Activated CD8-positive, alpha-beta T cell treated with anti-CD3 and anti-CD28 coated beads for 36 hours (primary cell): Measurements from ENCODE around the gene CBX7. TPM values are rescaled to one million over a fixed set of nuclear protein-coding genes. Genes with fewer than 3 reads are reported as not detected.

Experiments
- ATAC-seq: fragments of 200-7000 bp; cut with Tn5 transposase; one replicate; pipeline ENCODE4 v1.10.0; 2021; ENCODE audit warnings: mild to moderate bottlenecking, moderate library complexity
- CTCF ChIA-PET: fragments of 350-600 bp; sonication (Branson Sonifier 250); formaldehyde crosslinking; loops from one replicate; lab custom pipeline; 2021; ENCODE audit warnings: antibody characterized with exemption; lab: Charles Lee
- POLR2A ChIA-PET: fragments of 350-600 bp; sonication (Branson Sonifier 250); formaldehyde crosslinking; loops from one replicate; lab custom pipeline; 2021; ENCODE audit warnings: antibody characterized with exemption; lab: Charles Lee
- DNase-seq: peaks from one replicate; pipeline ENCODE4 v3.0.0-alpha.2; 2020
- H3K27ac Mint-ChIP-seq: one replicate; pipeline ENCODE4 v1.8.0; 2021; ENCODE audit warnings: mild to moderate bottlenecking, mixed read lengths
- H3K27me3 Mint-ChIP-seq: one replicate; pipeline ENCODE4 v1.8.0; 2021; ENCODE audit warnings: mixed read lengths
- H3K36me3 Mint-ChIP-seq: one replicate; pipeline ENCODE4 v1.8.0; 2021; ENCODE audit warnings: low read depth, mixed read lengths
- H3K4me1 Mint-ChIP-seq: one replicate; pipeline ENCODE4 v1.8.0; 2021; ENCODE audit warnings: low read depth, mixed read lengths
- H3K4me3 Mint-ChIP-seq: one replicate; pipeline ENCODE4 v1.8.0; 2021; ENCODE audit warnings: mild to moderate bottlenecking, moderate library complexity, mixed read lengths
- H3K9me3 Mint-ChIP-seq: one replicate; pipeline ENCODE4 v1.8.0; 2021; ENCODE audit warnings: mixed read lengths
- intact Hi-C: fragments of 100-400 bp; cut with micrococcal nuclease; formaldehyde crosslinking; loops from one replicate; pipeline ENCODE4 v1.10.0; 2022
- total RNA-seq, 2 experiments: library from RNA; stranded (reverse); gene quantifications; one replicate each; pipeline ENCODE4 v1.2.3, GENCODE V29; 2021
- TF ChIP-seq, protein P1 (sequence below): fragments of 200-600 bp; IDR thresholded peaks from one replicate; pipeline ENCODE4 v1.8.0; 2022; ENCODE audit warnings: antibody characterized with exemption, mild to moderate bottlenecking

Gene CBX7
- total RNA-seq, 2 experiments from 2014 or later, result 23.6 to 25.0 TPM

DNA sequence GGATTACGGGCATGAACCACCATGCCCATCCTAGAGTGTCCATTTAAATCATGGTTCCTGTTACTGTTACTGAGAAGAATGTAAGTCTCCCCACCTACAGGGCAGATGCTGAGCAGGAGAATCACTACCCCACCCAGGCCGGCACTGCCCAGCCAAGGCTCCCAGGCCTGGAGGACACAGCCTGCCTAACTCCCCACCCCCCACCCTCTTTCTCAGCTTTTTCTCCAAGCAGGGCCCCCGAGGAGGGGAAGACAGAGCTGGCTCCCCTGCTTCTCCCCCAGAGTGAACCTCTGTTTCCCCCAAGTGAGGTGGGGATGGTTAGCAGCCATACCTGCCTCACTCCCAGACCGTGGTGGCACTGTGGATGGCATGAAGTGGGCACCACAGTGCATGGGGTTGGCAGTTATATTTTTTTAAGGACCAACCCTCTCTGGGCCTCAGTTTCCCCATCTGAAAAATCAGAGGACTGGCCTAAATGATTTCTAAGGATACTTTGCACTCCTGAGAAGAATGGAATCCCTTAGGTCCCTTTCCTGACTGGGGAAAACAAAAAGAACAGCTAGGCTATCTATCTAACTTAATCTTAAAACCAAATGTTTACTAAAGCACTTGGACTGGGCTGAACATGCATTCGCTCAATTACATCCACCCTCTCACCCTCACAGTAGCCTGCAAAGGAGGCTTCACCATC is 5.0 kb downstream of the CBX7 start:
- H3K9me3 Mint-ChIP-seq, result no peaks in the 10 kb centered on the region
- peak overlapping the region; percentile 76 for H3K27ac Mint-ChIP-seq
- DNase-seq (no peak), ATAC-seq (no peak)
- H3K27me3 Mint-ChIP-seq, result no peaks in the 10 kb centered on the region
- POLR2A ChIA-PET, result interaction anchor here (1.1 to 3.3 kb wide), 4 partner anchors 8 to 168 kb away, joined by 3 to 16 read pairs (median 3); no protein-coding TSS in a partner anchor
- peaks cover 2% of the 10 kb centered on the region for H3K36me3 Mint-ChIP-seq
- H3K4me3 Mint-ChIP-seq, result no peak overlapping the region
- TF ChIP-seq, protein P1, sequence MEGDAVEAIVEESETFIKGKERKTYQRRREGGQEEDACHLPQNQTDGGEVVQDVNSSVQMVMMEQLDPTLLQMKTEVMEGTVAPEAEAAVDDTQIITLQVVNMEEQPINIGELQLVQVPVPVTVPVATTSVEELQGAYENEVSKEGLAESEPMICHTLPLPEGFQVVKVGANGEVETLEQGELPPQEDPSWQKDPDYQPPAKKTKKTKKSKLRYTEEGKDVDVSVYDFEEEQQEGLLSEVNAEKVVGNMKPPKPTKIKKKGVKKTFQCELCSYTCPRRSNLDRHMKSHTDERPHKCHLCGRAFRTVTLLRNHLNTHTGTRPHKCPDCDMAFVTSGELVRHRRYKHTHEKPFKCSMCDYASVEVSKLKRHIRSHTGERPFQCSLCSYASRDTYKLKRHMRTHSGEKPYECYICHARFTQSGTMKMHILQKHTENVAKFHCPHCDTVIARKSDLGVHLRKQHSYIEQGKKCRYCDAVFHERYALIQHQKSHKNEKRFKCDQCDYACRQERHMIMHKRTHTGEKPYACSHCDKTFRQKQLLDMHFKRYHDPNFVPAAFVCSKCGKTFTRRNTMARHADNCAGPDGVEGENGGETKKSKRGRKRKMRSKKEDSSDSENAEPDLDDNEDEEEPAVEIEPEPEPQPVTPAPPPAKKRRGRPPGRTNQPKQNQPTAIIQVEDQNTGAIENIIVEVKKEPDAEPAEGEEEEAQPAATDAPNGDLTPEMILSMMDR, result no peak
- peaks cover 52% of the 10 kb centered on the region for H3K4me1 Mint-ChIP-seq
- intact Hi-C loops, result no loop called here
- CTCF ChIA-PET, result interaction anchor here (1.1 to 1.4 kb wide), 2 partner anchors 144 to 206 kb away, joined by 3 to 4 read pairs; no protein-coding TSS in a partner anchor

DNA sequence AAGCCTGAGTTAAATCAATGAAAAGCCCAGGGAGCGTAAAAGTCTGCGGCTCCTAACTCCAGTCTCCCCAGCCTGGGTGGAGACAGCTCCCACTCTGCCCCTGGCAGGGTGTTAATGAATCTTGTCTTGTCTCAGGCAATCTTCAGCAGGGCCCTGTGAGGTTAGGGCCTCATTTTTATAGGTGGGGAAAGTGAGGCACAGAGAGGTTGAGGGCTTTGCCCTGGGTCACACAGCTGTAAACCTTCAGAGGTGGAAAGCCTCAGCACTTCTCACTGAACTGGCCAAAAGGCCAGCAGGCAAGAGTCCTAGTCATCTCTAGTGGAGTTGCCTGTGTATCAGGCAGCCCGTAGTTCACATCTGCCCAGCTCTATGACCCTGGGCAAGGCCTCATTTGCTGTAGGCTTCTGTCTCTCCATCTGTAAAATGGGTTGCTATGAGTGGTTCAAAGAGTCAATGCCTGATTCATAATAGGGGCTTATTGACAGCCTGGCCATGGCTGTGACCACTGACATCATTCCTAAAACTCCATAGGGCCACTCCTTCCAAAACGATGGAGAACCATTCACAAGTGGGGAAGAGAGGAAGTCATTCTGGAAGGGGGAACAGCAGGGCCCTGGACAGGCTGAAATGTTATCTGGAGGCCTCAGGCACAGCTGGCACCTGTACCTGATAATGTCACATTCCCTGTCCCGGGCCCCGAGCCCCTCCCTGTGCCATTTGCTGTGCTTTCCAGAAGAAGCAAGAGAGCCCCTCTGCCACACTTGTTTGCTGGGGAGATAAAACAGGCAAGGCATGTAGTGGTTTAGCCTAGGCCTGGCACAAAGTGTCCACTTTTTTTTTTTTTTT is 6.0 kb downstream of the CBX7 start:
- Mint-ChIP-seq H3K27ac (peak overlapping the region; percentile 89), H3K27me3 (no peaks in the 10 kb centered on the region), H3K4me1 (peaks cover 51% of the 10 kb centered on the region), H3K36me3 (peaks cover 2% of the 10 kb centered on the region), H3K4me3 (peak overlapping the region; percentile 70), H3K9me3 (no peaks in the 10 kb centered on the region)
- POLR2A ChIA-PET, result no interaction called here
- CTCF ChIA-PET, result no interaction called here
- ATAC-seq (no peak), DNase-seq (no peak)
- intact Hi-C loops, result no loop called here
- TF ChIP-seq, protein P1, result no peak

DNA sequence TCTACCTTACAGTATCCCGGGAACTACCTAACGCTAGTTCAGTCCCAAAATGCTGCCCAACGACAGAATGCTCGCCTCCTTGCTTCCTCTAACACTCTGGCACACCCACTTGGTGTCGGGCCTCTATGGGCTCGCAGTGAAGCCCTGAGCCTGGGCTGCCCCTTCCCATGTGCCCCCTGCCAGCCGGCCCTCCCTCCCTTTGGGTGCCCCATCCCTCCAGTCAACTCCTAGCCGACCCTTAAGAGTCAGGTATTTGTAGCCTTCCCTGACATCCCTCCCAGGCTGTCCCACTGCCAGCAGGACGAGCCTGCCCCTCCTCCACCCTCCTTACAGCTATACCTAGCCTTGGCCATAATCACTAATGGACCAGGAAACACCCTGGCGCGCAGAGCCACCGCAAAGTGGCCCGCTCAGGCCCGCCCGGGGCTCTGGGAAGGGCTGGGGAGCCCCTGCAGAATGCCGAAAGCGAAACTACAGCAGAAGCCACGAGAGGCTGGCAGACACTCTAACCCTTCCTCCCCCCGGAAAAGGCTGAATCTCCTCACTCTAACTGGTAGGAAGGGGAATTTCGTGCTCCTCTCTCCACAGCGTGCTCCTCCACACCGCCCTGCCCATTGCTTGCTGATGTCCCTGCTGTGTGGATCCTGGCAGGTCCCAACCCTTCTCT is 8.2 kb downstream of the CBX7 start:
- H3K9me3 Mint-ChIP-seq, result no peaks in the 10 kb centered on the region

DNA sequence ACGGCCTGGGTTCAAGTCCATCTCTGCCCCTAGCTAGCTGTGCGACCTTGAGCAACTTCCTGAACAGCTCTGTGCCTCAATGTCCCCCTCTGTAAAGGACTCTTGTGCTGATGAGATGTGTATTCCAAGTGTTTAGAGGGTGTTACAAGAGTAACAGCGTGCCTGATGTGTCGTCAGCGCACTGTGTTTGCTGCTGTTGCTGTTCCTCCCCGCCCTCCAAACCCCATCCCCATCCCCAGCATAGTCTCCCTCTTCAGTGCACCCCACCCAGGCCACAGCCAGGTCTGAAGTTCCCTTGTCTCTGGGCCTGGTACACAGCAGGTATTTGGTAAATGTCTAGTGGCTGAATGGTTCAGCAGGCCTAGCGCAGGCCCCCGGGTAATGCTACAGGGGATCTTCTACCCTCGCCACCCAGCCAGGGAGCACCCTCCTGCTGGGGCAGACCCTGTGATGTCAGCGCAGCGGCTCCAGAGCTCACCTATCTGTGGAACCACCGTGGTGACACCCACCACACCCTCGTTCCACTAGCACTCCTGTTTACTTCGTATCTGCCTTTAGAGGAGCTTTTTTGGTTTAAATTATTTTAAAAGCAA is 10.3 kb downstream of the CBX7 start:
- DNase-seq (no peak), ATAC-seq (no peak)
- Mint-ChIP-seq H3K27me3 (no peaks in the 10 kb centered on the region), H3K9me3 (no peaks in the 10 kb centered on the region), H3K4me1 (peaks cover 17% of the 10 kb centered on the region), H3K4me3 (no peak overlapping the region), H3K36me3 (no peaks in the 10 kb centered on the region), H3K27ac (no peak overlapping the region)
- intact Hi-C loops, result no loop called here
- ChIA-PET POLR2A (interaction anchor here (1.6 kb wide), 1 partner anchor 13 kb away, joined by 5 read pairs; no protein-coding TSS in a partner anchor), CTCF (interaction anchor here (1.1 to 1.7 kb wide), 4 partner anchors 10 to 373 kb away, joined by 3 to 9 read pairs (median 4); partner anchors contain the start of gene CBX7)
- TF ChIP-seq, protein P1, result no peak

More for the DNA sequence above, 8.2 kb downstream of the CBX7 start:
- Mint-ChIP-seq H3K36me3 (peaks cover 2% of the 10 kb centered on the region), H3K27ac (peak overlapping the region; percentile 75), H3K4me3 (peak overlapping the region; percentile 73), H3K27me3 (no peaks in the 10 kb centered on the region), H3K4me1 (peaks cover 28% of the 10 kb centered on the region)
- peak; percentile 66 for DNase-seq
- TF ChIP-seq, protein P1, result no peak
- intact Hi-C loops, result no loop called here
- ChIA-PET POLR2A (no interaction called here), CTCF (interaction anchor here (1.5 kb wide), 1 partner anchor 26 kb away, joined by 4 read pairs; no protein-coding TSS in a partner anchor)
- ATAC-seq, result peak; percentile 47
